GM12801 (cell line): ENCODE data around the gene CDKN2AIPNL.

Source experiments
- CTCF ChIP-seq: IDR thresholded peaks from one replicate; pipeline ENCODE4 v1.5.1; 2011; ENCODE audit warnings: control low read depth; ENCODE audit not compliant: insufficient read length; ENCODE audit errors: extremely low read depth

CDKN2AIPNL gene

GRCh38 chr5:134437340-134437846 is 25.7 kb upstream of the CDKN2AIPNL start:
- TF ChIP-seq CTCF = no peak

GRCh38 chr5:134436523-134437339 is 25.1 kb upstream of the CDKN2AIPNL start:
- no peak for TF ChIP-seq CTCF

GRCh38 chr5:134435560-134435959 is 23.9 kb upstream of the CDKN2AIPNL start:
- TF ChIP-seq CTCF = no peak

GRCh38 chr5:134432677-134433359 is 21.1 kb upstream of the CDKN2AIPNL start:
- TF ChIP-seq CTCF = no peak

GRCh38 chr5:134432174-134432573 is 20.5 kb upstream of the CDKN2AIPNL start:
- TF ChIP-seq CTCF = no peak

GRCh38 chr5:134430001-134430569 is 18.4 kb upstream of the CDKN2AIPNL start:
- no peak for TF ChIP-seq CTCF

- TF ChIP-seq CTCF = no peak
Observed at GRCh38 chr5:134427540-134428041, 15.9 kb upstream of the CDKN2AIPNL start.
